NB4 (cell line): ENCODE data around the gene ZNF407.

ENCODE experiments used
- POLR2A ChIP-seq: IDR thresholded peaks from 2 replicates; pipeline ENCODE4 v1.6.1; 2011; ENCODE audit warnings: mild to moderate bottlenecking; ENCODE audit not compliant: insufficient read length; ENCODE audit errors: extremely low read depth
- TF ChIP-seq, protein P1 (sequence below): IDR thresholded peaks from one replicate; pipeline ENCODE4 v1.5.1; 2012; ENCODE audit warnings: low read depth, low read length

GRCh38 chr18:74980669-74981068 is 383.0 kb downstream of the ZNF407 start:
- TF ChIP-seq, protein P1, sequence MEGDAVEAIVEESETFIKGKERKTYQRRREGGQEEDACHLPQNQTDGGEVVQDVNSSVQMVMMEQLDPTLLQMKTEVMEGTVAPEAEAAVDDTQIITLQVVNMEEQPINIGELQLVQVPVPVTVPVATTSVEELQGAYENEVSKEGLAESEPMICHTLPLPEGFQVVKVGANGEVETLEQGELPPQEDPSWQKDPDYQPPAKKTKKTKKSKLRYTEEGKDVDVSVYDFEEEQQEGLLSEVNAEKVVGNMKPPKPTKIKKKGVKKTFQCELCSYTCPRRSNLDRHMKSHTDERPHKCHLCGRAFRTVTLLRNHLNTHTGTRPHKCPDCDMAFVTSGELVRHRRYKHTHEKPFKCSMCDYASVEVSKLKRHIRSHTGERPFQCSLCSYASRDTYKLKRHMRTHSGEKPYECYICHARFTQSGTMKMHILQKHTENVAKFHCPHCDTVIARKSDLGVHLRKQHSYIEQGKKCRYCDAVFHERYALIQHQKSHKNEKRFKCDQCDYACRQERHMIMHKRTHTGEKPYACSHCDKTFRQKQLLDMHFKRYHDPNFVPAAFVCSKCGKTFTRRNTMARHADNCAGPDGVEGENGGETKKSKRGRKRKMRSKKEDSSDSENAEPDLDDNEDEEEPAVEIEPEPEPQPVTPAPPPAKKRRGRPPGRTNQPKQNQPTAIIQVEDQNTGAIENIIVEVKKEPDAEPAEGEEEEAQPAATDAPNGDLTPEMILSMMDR, result no peak
- no peak for TF ChIP-seq POLR2A
